GM12801 (cell line): ENCODE results near the gene MAN2A1.

Source experiments
- CTCF ChIP-seq: IDR thresholded peaks from one replicate; pipeline ENCODE4 v1.5.1; 2011; ENCODE audit warnings: control low read depth; ENCODE audit not compliant: insufficient read length; ENCODE audit errors: extremely low read depth

The MAN2A1 gene

GRCh38 chr5:109691996-109692395 is 2.3 kb downstream of the MAN2A1 start:
- no peak for TF ChIP-seq CTCF

DNA sequence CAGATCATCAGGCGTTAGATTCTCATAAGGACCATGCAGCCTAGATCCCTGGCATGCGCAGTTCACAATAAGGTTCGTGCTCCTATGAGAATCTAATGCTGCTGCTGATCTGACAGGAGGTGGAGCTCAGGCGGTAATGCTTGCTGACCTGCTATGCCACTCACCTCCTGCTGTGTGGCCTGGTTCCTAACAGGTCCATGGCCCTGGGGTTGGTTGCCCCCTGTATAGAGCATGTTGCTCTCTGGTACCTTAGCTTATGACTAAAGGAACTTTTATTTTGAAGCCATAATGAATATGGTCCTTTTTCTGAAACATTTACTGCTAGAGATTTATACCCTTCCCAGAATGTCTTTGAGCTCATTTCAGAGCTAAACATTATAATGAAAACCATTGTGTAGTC is 3.1 kb downstream of the MAN2A1 start:
- no peak for TF ChIP-seq CTCF

DNA sequence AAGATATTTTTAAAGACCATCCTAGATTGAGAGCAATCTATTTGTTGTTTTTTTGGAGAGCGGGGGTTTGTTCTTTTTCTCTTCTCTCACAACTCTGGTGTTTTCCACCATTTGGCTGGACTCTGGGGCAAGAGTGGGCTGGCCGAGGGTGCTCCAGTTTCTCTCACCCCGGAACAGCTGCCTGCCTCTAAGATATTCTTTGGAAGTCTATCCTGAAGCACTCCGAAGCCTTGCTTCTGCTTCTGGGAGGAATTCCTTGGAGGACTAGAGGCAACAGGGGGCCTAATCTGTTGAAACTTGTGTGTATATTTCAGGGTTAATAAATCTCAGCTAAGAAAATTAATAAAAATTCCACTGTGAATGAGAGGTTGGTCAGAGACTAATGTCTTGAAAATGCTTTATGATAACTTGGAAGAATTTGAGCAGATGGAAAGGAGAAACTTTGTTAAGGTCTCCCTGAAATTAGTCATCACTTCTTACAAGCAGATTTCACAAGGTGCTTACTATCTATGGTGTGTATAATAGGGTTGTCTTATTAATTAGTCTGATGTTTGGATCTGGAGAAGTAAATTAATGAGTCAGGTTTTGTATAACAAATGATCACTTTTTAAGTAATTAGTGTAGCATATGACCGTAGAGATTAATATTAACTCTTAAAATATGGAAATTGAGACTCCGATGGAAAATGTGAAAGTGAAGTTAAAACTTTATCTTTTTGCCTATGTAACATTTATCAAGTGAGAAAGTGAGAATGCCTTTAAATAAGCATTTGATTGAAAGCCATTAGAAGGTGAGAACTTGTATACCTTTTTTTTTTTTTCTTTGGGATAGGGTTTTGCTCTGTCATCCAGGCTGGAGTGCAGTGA is 4.0 kb downstream of the MAN2A1 start:
- no peak for TF ChIP-seq CTCF

- no peak for TF ChIP-seq CTCF
Measured at GRCh38 chr5:109694451-109694891, 4.7 kb downstream of the MAN2A1 start.

DNA sequence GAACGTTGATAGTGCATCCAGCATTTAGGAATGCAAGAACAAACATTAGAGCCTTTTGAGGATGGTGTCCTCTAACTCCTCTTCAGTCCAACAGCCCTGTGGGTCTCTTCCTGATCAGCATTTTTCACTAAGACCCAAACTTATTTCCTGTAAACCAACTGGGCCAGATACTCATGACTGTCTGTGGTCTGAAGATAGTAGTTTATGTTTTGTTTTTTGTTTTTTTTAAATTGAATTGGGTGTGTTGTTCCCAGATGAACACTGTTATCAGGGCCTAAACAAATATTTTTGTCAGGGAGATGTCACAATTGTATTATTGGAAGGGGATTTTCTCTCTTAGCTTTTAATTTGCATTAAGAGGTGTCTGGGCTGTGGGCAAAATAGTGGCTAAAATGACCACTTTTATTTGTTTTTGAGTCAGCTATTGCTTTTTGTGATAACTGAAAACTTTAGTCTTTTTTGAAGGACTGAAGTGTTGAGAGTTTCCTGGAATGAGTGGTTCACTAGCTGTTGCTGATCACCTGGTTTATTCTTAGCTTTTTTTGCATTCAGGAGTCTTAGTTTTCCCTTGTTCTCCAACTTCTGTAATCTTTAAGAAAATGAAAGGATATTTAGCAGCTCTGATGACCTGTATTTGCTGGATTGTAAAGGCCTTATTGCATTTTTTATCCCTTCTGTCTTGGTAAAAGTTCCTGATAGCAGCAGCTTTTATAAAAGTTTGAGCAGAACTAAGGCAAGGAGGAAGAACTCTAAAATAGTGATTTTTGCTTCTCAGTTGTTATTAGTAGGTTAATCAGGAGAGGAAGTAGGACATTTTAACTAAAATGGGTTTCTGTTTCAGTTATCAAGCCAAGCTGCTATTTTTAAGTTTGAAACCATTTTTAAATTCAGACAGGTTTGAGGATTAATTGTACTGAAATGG is 5.5 kb downstream of the MAN2A1 start:
- no peak for TF ChIP-seq CTCF

- no peak for TF ChIP-seq CTCF
Measured at GRCh38 chr5:109697339-109697738, 7.6 kb downstream of the MAN2A1 start.

DNA sequence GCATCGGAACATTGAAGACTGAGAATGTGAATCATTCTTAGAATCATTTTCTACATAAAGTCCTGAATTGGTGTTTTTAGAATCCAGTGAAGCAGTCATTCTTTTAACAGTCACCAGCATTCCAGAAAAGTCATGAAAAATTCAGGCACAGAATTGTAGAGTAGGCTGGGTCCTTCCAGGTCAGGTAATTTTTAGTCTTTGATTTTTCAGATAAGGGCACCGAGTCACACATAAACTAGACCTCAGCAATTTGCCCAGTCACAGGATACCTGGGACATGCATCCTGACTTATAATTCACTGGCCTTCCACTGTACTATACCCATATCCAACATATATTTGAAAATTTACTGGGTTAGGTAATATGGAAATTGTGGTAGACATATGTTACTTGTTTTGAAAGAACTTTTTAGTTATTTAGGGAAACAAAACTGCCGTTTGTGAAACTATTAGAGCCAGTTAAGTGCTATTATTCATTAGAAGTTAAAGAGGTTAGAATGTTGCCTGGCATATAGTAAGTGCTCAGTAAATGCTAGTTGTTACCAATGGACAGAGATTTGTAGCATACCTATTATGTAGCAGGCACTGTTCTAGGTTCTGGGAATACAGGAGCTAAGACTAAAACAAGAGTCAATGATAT is 10.9 kb downstream of the MAN2A1 start:
- TF ChIP-seq CTCF: no peak
